ENCODE measurements around the gene TALDO1.

TALDO1 gene

DNA sequence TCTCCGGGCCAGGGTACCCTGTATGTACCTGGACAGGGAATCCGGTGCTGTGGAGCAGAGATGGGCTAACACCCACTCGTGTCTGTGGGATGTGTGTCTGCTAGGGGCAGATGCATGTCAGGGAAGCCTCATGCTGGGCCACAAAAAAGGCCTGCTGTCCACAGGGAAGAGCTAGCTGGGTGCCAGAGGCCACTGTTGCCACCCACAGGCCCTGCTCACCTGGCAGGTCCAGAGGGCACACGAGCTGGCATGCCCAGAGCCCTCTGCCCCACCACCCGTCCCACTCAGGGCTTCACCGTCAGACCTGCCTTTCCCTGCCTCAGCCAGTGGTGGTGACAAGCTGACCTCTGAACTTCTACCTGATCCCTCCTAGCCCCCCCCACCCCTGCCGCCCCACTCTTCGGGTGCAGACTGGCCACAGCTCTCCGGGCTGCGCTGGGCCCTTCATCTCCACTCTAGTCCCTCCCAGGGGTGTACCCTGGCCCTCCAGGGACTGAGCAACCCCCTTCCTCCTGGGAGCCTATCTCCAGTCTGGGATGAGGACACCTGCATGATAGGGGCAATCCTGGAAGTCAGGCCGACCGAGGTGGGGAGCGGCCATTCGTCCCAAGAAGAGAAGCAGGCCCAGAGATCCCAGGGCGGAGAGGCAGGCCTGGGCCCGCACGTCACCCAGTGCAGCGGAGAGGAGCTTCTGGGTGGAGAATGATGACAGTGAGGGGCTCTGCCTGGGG, 49.5 kb downstream of the TALDO1 start:
- Mint-ChIP-seq H3K27ac (peak overlapping the region; percentile 87 to 98 (median 94)), H3K9me3 (no peaks in the 10 kb centered on the region), H3K27me3 (ENCODE audit: low read depth) (no peaks in the 10 kb centered on the region), H3K4me1 (peaks cover 14% of the 10 kb centered on the region), H3K36me3 (ENCODE audit: low read depth) (no peaks in the 10 kb centered on the region), H3K4me3 (peak overlapping the region; percentile 91 to 95 (median 94))
- TF ChIP-seq, protein P1, sequence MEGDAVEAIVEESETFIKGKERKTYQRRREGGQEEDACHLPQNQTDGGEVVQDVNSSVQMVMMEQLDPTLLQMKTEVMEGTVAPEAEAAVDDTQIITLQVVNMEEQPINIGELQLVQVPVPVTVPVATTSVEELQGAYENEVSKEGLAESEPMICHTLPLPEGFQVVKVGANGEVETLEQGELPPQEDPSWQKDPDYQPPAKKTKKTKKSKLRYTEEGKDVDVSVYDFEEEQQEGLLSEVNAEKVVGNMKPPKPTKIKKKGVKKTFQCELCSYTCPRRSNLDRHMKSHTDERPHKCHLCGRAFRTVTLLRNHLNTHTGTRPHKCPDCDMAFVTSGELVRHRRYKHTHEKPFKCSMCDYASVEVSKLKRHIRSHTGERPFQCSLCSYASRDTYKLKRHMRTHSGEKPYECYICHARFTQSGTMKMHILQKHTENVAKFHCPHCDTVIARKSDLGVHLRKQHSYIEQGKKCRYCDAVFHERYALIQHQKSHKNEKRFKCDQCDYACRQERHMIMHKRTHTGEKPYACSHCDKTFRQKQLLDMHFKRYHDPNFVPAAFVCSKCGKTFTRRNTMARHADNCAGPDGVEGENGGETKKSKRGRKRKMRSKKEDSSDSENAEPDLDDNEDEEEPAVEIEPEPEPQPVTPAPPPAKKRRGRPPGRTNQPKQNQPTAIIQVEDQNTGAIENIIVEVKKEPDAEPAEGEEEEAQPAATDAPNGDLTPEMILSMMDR (IDR thresholded peaks at IDR 0.05; ENCODE audit: unreplicated experiment in 3 of 3) = no peak

DNA sequence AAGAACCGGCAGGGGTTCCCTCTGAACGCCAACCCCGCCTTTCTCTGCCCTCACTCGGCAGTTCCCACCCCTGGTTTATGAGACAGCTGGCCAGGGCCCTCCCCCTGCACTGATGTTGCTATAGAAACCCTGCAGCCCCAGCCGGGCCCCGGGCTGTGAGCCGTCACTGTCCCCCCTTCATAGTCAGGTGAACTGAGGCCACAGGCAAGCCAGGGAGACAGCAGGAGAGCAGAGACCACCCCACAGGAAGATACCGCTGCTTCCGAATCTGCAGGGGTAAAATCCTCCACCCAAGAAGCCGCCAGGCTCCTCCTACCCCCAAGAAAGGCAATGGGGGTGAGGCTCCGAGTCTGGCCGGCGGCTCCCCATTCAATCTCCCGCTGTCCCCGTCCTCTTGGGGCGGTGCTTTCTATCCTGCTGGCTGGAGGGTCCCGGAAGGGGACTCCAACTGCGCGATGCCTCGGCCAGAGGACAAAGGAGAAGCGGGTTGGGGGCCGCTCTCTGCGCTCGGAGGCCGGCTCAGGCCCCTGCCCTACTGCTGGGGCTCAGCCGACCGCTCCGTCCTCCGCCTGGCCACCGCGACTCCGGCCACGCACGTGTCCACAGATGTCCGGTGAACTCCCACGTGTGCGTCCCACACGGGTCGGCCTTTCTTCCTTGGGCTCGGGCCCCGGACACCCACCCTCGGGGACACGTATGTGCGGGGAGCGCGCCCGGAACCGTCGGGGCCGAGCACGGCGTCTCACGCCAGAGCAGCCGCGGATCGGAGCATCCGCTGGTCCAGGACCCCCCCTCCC, 50.2 kb downstream of the TALDO1 start:
- Mint-ChIP-seq H3K36me3 (ENCODE audit: low read depth) (no peaks in the 10 kb centered on the region), H3K9me3 (no peaks in the 10 kb centered on the region), H3K27ac (peak overlapping the region; percentile 87 to 98 (median 94)), H3K4me1 (peaks cover 14% of the 10 kb centered on the region), H3K4me3 (peak overlapping the region; percentile 91 to 95 (median 94)), H3K27me3 (ENCODE audit: low read depth) (no peaks in the 10 kb centered on the region)
- TF ChIP-seq, protein P1 (IDR thresholded peaks at IDR 0.05; ENCODE audit: unreplicated experiment in 3 of 3) = no peak

DNA sequence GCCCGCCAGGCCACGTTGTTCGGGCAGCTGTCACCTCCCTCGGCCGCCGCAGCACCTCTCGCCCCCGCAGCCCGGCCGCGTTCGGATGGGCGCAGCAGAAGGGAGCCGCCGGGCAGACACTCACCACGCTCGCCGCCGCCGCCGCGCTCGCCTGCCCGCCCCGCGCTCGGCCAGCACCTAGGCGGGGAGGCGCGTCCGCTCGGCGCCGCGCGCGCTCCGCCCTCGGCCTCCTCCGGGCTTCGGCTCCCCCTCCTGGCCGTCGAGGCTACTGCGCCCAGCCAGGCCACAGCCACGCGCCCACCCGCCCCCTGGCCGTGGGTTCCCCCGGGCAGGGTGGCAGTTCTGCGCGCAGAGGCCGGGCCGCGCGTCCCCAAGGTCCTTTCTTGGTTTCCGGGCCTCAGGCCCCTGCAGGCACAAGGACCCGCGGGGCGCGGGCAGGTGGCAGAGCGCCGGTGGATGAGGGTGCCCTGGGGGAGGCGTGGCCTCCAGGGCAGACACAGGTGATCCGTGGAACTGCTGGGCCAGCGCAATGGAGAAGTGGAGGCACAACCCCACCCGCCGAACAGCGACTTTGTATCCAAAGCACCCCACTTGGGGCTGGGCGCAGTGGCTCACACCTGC, 50.9 kb downstream of the TALDO1 start, which contains the start of gene SLC25A22:
Gene SLC25A22 (minus strand): TSS at position 189 of the 621 bp plus-strand sequence. CDS start 3,275 bp downstream, outside the sequence.
- H3K9me3 Mint-ChIP-seq = no peaks in the 10 kb centered on the region
- peaks cover 14% of the 10 kb centered on the region for H3K4me1 Mint-ChIP-seq

DNA sequence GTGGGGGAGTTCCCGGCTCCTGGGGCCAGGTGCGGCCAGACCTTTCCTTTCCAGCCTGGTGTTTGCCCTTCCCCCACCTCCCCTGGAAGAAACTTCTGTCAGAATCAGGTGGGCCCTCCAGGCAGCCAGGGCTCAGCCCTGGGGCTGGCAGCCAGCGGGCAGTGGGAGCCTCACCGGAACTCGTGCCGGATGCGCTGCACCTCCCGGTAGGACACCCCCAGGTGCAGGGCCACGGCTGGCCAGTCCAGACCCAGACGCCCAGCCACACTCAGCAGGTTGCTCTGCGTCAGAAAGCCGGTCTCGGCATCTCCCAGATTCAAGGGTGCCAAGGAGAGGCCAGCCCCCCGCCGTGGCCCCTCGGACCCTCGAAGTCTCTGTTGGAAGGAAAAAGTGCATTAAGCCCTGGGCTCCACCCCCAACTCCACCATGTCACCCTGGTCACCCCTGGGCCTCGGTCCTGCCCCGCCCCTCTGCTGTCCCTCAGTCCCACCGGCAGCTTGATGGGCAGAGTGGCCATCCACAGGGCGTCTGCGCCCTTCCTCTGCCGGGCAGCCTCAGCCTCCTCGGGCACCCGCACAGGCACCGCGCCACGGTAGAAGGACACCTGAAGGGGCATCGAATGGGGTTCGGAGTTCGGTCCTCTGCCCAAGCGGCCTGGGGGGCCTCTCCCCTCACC, 52.5 kb downstream of the TALDO1 start:
- Mint-ChIP-seq H3K27me3 (ENCODE audit: low read depth) (no peaks in the 10 kb centered on the region), H3K4me3 (peak overlapping the region in 1 of 3 experiments; percentile 34), H3K9me3 (no peaks in the 10 kb centered on the region), H3K36me3 (ENCODE audit: low read depth) (no peaks in the 10 kb centered on the region), H3K27ac (no peak overlapping the region), H3K4me1 (peaks cover 14% of the 10 kb centered on the region)
- TF ChIP-seq, protein P1 (IDR thresholded peaks at IDR 0.05; ENCODE audit: unreplicated experiment in 3 of 3) = no peak

More for the DNA sequence above, 50.9 kb downstream of the TALDO1 start, which contains the start of gene SLC25A22:
- Mint-ChIP-seq H3K27ac (peak within 1 kb of the TSS; percentile 87 to 98 (median 94)), H3K36me3 (ENCODE audit: low read depth) (no peaks in the 10 kb centered on the region), H3K4me3 (peak within 1 kb of the TSS; percentile 91 to 95 (median 94)), H3K27me3 (ENCODE audit: low read depth) (no peaks in the 10 kb centered on the region)
- TF ChIP-seq, protein P1 (IDR thresholded peaks at IDR 0.05; ENCODE audit: unreplicated experiment in 3 of 3) = peak; percentile 84 to 87 (median 86)

GRCh38 chr11:800473-800872, 53.2 kb downstream of the TALDO1 start:
- H3K4me1 Mint-ChIP-seq = peaks cover 14% of the 10 kb centered on the region
- peak overlapping the region in 2 of 3 experiments; percentile 34 to 36 for H3K4me3 Mint-ChIP-seq
- no peaks in the 10 kb centered on the region for H3K27me3 Mint-ChIP-seq (ENCODE audit: low read depth)
- no peak overlapping the region for H3K27ac Mint-ChIP-seq
- H3K36me3 Mint-ChIP-seq (ENCODE audit: low read depth) = no peaks in the 10 kb centered on the region
- TF ChIP-seq, protein P1 (IDR thresholded peaks at IDR 0.05; ENCODE audit: unreplicated experiment in 3 of 3) = no peak
- no peaks in the 10 kb centered on the region for H3K9me3 Mint-ChIP-seq
